HAP-1 (cell line): Measurements from ENCODE around the gene TAAR9.
A peak's percentile ranks its signal among the peaks of the same experiment; 100 is the strongest.
"Not testable (repeated sequence)": the region's sequence is repeated elsewhere in the genome, so short reads cannot be mapped to it uniquely, and the experiment has no call there.

Experiments
- DNase-seq, 2 experiments: peaks; one replicate each; pipeline ENCODE4 v3.0.0-alpha.2; 2016 to 2020; ENCODE audit warnings: low spot score in 2 of 2
- H3K27me3 ChIP-seq: fragments of 250-450 bp; sonication (Bioruptor Pico); 2 replicates; pipeline ENCODE4 v1.5.1; 2020; ENCODE audit warnings: low read depth, mild to moderate bottlenecking, moderate library complexity
- H3K36me3 ChIP-seq: fragments of 250-450 bp; sonication (Bioruptor Pico); replicated peaks from 2 replicates; pipeline ENCODE4 v1.5.1; 2020; ENCODE audit warnings: mild to moderate bottlenecking
- H3K4me1 ChIP-seq: fragments of 250-450 bp; sonication (Bioruptor Pico); 2 replicates; pipeline ENCODE4 v1.5.1; 2020; ENCODE audit warnings: mild to moderate bottlenecking
- H3K4me3 ChIP-seq: fragments of 250-450 bp; sonication (Bioruptor Pico); 2 replicates; pipeline ENCODE4 v1.5.1; 2020; ENCODE audit warnings: mild to moderate bottlenecking, moderate library complexity
- H3K9me3 ChIP-seq: fragments of 250-450 bp; sonication (Bioruptor Pico); 2 replicates; pipeline ENCODE4 v1.5.1; 2020; ENCODE audit warnings: mild to moderate bottlenecking, moderate library complexity
- in situ Hi-C: fragments of 300-500 bp; cut with MboI; formaldehyde crosslinking; loops from 3 replicates; pipeline ENCODE4 v1.14.3; 2020; ENCODE audit warnings: low sequenced_read_pairs, inconsistent platforms, mixed read lengths

TAAR9 gene

DNA sequence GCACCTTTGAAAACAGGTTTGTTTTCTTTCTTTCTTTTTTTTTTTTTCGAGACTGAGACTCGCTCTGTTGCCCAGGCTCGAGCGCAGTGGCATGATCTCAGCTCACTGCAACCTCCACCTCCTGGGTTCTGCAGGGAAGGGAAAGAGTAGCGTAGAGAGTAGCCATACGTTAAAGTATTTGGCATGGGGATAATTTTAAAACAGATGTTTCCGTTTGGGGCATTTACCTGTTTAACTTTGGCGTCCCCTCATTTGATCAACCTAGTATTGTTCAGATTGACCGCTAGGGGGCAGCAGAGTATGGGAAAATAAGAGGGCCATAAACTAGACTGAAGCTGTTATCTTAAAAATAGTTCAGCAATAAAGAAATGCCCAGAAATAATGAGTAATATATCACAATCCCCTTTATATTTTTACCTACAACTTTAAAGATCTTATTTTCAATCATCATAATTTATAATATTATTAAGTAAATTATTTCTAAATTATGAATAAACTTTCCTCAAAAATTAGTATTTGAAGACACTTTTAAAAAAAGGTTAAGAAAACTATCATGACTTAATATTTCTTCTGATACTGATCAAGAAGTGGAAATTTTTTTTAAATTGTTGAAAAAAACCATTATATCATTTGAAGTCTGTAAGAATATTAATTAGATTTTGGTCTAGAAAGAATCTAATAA lies 7.6 kb upstream of the TAAR9 start:
- in situ Hi-C loops, result loop anchor here (10.0 kb wide), 1 partner anchor 234 kb away; no protein-coding TSS in a partner anchor
- H3K27me3 ChIP-seq, result peaks cover 2% of the 10 kb centered on the region
- peak; percentile 53 to 83 for DNase-seq

DNA sequence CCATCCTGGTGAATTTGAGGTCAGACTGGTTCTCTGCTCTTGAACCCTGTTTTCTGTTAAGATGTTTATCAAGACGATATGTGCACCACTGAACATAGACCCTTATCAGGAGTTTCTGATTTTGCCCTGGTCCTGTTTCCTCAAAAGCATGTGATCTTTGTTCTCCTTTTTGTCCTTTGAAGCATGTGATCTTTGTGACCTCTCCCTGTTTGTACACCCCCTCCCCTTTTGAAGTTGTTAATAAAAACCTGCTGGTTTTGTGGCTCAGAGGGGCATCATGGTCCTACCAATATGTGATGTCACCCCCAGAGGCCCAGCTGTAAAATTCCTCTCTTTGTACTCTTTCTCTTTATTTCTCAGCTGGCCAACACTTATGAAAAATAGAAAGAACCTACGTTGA lies 3.5 kb upstream of the TAAR9 start:
- DNase-seq, H3K36me3 ChIP-seq, H3K9me3 ChIP-seq, H3K27me3 ChIP-seq, H3K4me1 ChIP-seq, H3K4me3 ChIP-seq: not testable (repeated sequence)
- in situ Hi-C loops, result loop anchor here (10.0 kb wide), 1 partner anchor 230 kb away; no protein-coding TSS in a partner anchor

More for the DNA sequence above, 7.6 kb upstream of the TAAR9 start:
- Histone ChIP-seq H3K4me3 (no peak overlapping the region), H3K9me3 (no peaks in the 10 kb centered on the region), H3K36me3 (no peaks in the 10 kb centered on the region), H3K4me1 (peaks cover 10% of the 10 kb centered on the region)

DNA sequence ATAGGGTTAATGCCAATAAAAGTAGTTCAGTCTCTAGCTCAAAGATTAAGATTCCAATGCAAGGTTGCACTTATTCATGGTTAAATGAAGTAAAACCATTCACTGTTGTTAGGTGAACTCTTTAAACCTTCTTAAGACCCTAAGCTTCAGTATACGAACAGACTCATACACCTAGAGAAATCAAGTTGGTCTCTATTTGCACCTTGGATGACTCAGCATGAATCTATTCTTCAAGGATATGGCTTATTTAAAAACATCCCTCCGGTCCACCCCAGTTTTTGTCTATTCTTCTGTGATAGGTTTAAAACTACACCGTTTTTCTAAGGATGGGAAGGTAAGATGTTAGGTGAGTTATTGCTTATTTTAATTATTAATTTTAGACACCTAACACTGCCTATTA lies 932 bp upstream of the TAAR9 start:
- in situ Hi-C loops, result loop anchor here (10.0 kb wide), 1 partner anchor 228 kb away; no protein-coding TSS in a partner anchor
- Histone ChIP-seq H3K27me3 (peaks cover 12% of the 10 kb centered on the region), H3K36me3 (no peaks in the 10 kb centered on the region), H3K9me3 (no peaks in the 10 kb centered on the region), H3K4me3 (no peak overlapping the region), H3K4me1 (no peaks in the 10 kb centered on the region)
- no peak for DNase-seq

- H3K9me3 ChIP-seq, result no peaks in the 10 kb centered on the region
- in situ Hi-C loops, result no loop called here
- H3K27me3 ChIP-seq, result peaks cover 18% of the 10 kb centered on the region
- no peaks in the 10 kb centered on the region for H3K4me1 ChIP-seq
- no peak overlapping the region for H3K4me3 ChIP-seq
- no peak for DNase-seq
- no peaks in the 10 kb centered on the region for H3K36me3 ChIP-seq
Observed at GRCh38 chr6:132544826-132545225, 6.7 kb downstream of the TAAR9 start.

- Histone ChIP-seq H3K4me3 (no peak overlapping the region), H3K9me3 (no peaks in the 10 kb centered on the region), H3K27me3 (peaks cover 2% of the 10 kb centered on the region; the same call in 1 of the 2 replicates), H3K36me3 (no peaks in the 10 kb centered on the region), H3K4me1 (no peaks in the 10 kb centered on the region)
- DNase-seq, result no peak
- in situ Hi-C loops, result no loop called here
Observed at GRCh38 chr6:132548746-132549463, 10.8 kb downstream of the TAAR9 start.

DNA sequence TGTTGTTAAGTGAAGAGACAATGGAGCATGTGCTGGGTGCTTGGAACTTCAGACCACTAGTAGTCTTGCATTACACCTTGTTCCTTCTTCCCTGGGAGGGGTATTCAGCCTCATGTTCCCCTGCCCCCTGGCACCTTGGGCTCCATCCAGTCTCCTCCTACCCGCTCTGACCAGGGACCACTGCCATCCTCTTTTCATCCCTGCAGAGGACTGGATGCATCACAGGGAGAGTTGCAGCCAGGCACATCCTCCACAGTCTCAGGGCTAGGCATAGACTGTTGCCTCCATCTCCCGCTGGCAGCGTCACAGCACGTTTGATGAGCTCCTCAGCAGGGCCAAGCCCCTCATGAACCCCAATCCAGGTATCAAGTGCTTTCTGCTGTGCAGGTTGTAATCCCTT lies 13.1 kb downstream of the TAAR9 start:
- in situ Hi-C loops, result no loop called here
- Histone ChIP-seq H3K4me1 (no peaks in the 10 kb centered on the region), H3K27me3 (peaks cover 8% of the 10 kb centered on the region), H3K4me3 (no peak overlapping the region), H3K36me3 (no peaks in the 10 kb centered on the region), H3K9me3 (no peaks in the 10 kb centered on the region)
- DNase-seq, result no peak

- no peak within 1 kb of the TSS for H3K4me3 ChIP-seq
- peaks cover 11% of the 10 kb centered on the region for H3K27me3 ChIP-seq
- no peaks in the 10 kb centered on the region for H3K9me3 ChIP-seq
- H3K4me1 ChIP-seq, result no peaks in the 10 kb centered on the region
- in situ Hi-C loops, result no loop called here
- no peaks in the 10 kb centered on the region for H3K36me3 ChIP-seq
- no peak for DNase-seq
Observed at GRCh38 chr6:132552372-132552771, 14.3 kb downstream of the TAAR9 start, which contains the start of gene TAAR8. Gene TAAR8 (plus strand): TSS chr6:132552672. CDS start chr6:132552693, 21 bp downstream.

- H3K4me1 ChIP-seq, in situ Hi-C loops, DNase-seq, H3K9me3 ChIP-seq, H3K36me3 ChIP-seq, H3K4me3 ChIP-seq: not testable (repeated sequence)
- H3K27me3 ChIP-seq, result peaks cover 17% of the 10 kb centered on the region; the same call in 1 of the 2 replicates
Observed at GRCh38 chr6:132560087-132560486, 22.0 kb downstream of the TAAR9 start.

DNA sequence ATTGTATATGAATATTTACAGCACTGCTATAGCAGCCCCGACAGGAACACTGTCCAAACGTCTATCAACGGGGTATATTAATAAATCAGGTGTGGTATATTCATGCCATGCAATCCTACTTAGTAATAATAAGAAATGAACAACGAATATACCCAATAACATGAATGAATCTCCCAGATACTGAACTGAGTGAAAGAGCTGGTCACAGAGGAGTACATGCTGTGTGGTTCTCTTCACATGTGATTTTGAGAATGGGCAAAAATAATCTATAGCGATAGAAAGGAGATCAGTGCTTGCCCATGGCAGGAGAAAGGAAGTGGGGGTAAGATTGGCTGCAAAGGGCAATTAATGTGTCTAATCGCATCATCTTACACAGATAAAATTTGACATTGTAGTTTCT lies 28.3 kb downstream of the TAAR9 start:
- DNase-seq, result no peak
- no peak overlapping the region for H3K4me3 ChIP-seq
- H3K4me1 ChIP-seq, result 0 out of 2 replicates have a peak, but pooled peaks cover 4% of the 10 kb centered on the region
- in situ Hi-C loops, result no loop called here
- no peaks in the 10 kb centered on the region for H3K9me3 ChIP-seq
- H3K27me3 ChIP-seq, result peaks cover 23% of the 10 kb centered on the region; the same call in 1 of the 2 replicates
- H3K36me3 ChIP-seq, result no peaks in the 10 kb centered on the region

- 0 out of 2 replicates have a peak, but pooled peaks cover 4% of the 10 kb centered on the region for H3K4me1 ChIP-seq
- in situ Hi-C loops, result no loop called here
- H3K27me3 ChIP-seq, result peaks cover 20% of the 10 kb centered on the region
- H3K4me3 ChIP-seq, result no peak overlapping the region
- H3K9me3 ChIP-seq, result no peaks in the 10 kb centered on the region
- no peak for DNase-seq
- no peaks in the 10 kb centered on the region for H3K36me3 ChIP-seq
Observed at GRCh38 chr6:132567566-132567965, 29.5 kb downstream of the TAAR9 start.

DNA sequence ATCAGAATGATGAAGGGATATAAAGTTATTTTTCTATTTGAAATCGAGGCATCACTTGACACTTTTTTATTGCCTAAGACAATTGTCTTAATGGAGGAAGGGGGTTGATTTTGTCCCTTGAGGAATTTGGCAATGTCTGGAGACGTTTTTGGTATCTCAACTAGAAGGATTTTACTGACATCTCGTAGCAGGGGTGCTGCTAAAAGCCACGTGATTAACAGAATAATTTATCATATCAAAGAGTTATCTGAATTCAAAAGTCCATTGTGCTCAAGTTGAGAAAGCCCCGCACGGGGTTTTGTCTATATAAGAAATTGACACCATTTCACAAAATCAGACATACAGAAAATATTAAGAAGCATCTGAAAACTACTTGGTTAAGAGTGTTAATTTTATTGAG lies 30.5 kb downstream of the TAAR9 start:
- Histone ChIP-seq H3K27me3 (peaks cover 20% of the 10 kb centered on the region), H3K4me1 (0 out of 2 replicates have a peak, but pooled peaks cover 4% of the 10 kb centered on the region), H3K36me3 (no peaks in the 10 kb centered on the region), H3K9me3 (no peaks in the 10 kb centered on the region), H3K4me3 (no peak overlapping the region)
- in situ Hi-C loops, result no loop called here
- no peak for DNase-seq

DNA sequence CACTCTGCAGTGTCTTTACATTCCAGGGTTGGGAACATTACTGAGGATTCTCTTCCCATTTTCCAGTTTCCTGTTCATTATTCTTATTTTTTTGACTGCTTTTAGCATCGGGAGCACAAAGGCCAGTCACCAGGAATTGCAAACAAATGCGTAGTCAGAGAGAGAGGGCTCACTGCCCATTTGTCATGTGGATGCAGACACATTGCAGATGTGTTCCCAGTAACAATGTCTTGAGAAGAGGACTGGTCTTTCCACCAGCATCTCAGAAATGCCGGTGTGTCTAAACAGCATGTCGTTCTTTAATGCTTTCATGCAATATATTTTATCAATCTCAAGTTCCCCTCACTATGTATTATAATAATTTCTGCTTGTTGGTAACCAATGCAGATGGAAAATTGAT lies 31.1 kb downstream of the TAAR9 start:
- DNase-seq, result no peak
- Histone ChIP-seq H3K4me1 (0 out of 2 replicates have a peak, but pooled peaks cover 4% of the 10 kb centered on the region), H3K36me3 (no peaks in the 10 kb centered on the region), H3K9me3 (no peaks in the 10 kb centered on the region), H3K4me3 (no peak overlapping the region), H3K27me3 (peaks cover 17% of the 10 kb centered on the region)
- in situ Hi-C loops, result no loop called here

- in situ Hi-C loops, result no loop called here
- Histone ChIP-seq H3K9me3 (no peaks in the 10 kb centered on the region), H3K4me3 (no peak within 1 kb of the TSS), H3K36me3 (no peaks in the 10 kb centered on the region), H3K27me3 (peaks cover 12% of the 10 kb centered on the region), H3K4me1 (0 out of 2 replicates have a peak, but pooled peaks cover 4% of the 10 kb centered on the region)
- no peak for DNase-seq
Observed at GRCh38 chr6:132570221-132570777, 32.2 kb downstream of the TAAR9 start, which contains the start of gene TAAR6. Gene TAAR6 (plus strand): TSS chr6:132570322. CDS start chr6:132570322, 0 bp downstream.

GRCh38 chr6:132571774-132572173 lies 33.7 kb downstream of the TAAR9 start:
- in situ Hi-C loops, result no loop called here
- Histone ChIP-seq H3K4me1 (0 out of 2 replicates have a peak, but pooled peaks cover 4% of the 10 kb centered on the region), H3K27me3 (peaks cover 7% of the 10 kb centered on the region), H3K4me3 (no peak overlapping the region), H3K36me3 (no peaks in the 10 kb centered on the region), H3K9me3 (no peaks in the 10 kb centered on the region)
- DNase-seq, result no peak
